NB4 (cell line): Measurements from ENCODE around the gene KLF17.
"Not testable (repeated sequence)": the region's sequence is repeated elsewhere in the genome, so short reads cannot be mapped to it uniquely, and the experiment has no call there.

ENCODE experiments used
- DNase-seq: peaks from one replicate; pipeline ENCODE4 v3.0.0; 2010; ENCODE audit warnings: low read depth
- H3K4me3 ChIP-seq: one replicate; pipeline ENCODE4 v1.5.1; 2011; ENCODE audit warnings: mild to moderate bottlenecking, low read depth, low read length, moderate library complexity
- MYC ChIP-seq: IDR thresholded peaks from 2 replicates; pipeline ENCODE4 v1.6.1; 2011; ENCODE audit warnings: low read depth, low read length
- POLR2A ChIP-seq: IDR thresholded peaks from 2 replicates; pipeline ENCODE4 v1.6.1; 2011; ENCODE audit warnings: mild to moderate bottlenecking; ENCODE audit not compliant: insufficient read length; ENCODE audit errors: extremely low read depth
- TF ChIP-seq, protein P1 (sequence below): IDR thresholded peaks from 2 replicates; pipeline ENCODE4 v1.6.1; 2011; ENCODE audit warnings: low read depth, low read length
- TF ChIP-seq, protein P2 (sequence below): IDR thresholded peaks from one replicate; pipeline ENCODE4 v1.5.1; 2012; ENCODE audit warnings: low read depth, low read length

Gene KLF17

DNA sequence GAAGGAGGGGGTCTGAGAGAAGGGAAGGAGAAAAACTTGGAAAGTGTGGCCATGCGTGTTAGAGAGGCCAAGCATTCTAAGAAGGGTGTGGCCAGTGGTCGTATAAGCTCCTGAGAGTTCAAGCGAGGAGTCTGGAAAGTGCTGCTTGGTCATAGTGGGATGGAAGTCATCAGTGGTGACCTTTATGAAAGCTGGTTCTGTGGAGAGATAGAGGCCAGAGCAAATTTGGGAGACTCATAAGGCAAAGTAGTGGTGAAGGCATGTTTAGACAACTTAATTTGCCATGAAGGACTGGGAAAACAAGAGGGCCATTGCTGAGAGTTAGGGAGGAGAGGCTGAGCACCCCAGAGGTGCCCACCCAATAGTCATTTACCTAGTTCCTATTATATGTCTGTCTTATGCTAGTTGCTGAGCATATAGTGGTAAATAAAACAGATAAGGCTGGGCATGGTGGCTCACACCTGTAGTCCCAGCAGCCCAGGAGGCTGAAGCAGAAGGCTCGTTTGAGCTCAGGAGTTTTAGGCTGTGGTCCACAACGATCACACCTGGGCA, 1.9 kb downstream of the KLF17 start:
- TF ChIP-seq, protein P1, sequence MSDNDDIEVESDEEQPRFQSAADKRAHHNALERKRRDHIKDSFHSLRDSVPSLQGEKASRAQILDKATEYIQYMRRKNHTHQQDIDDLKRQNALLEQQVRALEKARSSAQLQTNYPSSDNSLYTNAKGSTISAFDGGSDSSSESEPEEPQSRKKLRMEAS = no peak
- TF ChIP-seq MYC (no peak), POLR2A (no peak)
- TF ChIP-seq, protein P2, sequence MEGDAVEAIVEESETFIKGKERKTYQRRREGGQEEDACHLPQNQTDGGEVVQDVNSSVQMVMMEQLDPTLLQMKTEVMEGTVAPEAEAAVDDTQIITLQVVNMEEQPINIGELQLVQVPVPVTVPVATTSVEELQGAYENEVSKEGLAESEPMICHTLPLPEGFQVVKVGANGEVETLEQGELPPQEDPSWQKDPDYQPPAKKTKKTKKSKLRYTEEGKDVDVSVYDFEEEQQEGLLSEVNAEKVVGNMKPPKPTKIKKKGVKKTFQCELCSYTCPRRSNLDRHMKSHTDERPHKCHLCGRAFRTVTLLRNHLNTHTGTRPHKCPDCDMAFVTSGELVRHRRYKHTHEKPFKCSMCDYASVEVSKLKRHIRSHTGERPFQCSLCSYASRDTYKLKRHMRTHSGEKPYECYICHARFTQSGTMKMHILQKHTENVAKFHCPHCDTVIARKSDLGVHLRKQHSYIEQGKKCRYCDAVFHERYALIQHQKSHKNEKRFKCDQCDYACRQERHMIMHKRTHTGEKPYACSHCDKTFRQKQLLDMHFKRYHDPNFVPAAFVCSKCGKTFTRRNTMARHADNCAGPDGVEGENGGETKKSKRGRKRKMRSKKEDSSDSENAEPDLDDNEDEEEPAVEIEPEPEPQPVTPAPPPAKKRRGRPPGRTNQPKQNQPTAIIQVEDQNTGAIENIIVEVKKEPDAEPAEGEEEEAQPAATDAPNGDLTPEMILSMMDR = no peak
- no peak for DNase-seq
- H3K4me3 ChIP-seq = no peak overlapping the region

DNA sequence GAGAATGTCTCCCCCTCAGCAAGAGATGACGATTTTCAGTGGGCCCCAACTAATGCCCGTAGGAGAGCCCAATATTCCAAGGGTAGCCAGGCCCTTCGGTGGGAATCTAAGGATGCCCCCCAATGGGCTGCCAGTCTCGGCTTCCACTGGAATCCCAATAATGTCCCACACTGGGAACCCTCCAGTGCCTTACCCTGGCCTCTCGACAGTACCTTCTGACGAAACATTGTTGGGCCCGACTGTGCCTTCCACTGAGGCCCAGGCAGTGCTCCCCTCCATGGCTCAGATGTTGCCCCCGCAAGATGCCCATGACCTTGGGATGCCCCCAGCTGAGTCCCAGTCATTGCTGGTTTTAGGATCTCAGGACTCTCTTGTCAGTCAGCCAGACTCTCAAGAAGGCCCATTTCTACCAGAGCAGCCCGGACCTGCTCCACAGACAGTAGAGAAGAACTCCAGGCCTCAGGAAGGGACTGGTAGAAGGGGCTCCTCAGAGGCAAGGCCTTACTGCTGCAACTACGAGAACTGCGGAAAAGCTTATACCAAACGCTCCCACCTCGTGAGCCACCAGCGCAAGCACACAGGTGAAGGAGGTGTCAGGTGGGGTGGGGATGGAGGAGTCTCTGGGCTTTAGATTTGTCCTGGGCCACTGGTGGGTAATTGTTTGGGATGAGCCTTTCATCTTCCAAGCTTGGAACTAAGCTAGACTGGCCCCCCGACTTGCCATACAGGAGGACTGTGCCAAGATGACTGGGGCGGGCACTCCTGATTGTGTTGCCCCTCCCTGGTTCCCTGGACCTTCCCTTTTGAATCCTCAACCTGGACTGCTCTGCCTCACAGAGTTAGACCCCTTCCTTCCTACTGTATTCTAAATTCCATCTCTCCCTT, 11.2 kb downstream of the KLF17 start:
- no peak overlapping the region for H3K4me3 ChIP-seq
- TF ChIP-seq MYC (no peak), POLR2A (no peak)
- DNase-seq = no peak

DNA sequence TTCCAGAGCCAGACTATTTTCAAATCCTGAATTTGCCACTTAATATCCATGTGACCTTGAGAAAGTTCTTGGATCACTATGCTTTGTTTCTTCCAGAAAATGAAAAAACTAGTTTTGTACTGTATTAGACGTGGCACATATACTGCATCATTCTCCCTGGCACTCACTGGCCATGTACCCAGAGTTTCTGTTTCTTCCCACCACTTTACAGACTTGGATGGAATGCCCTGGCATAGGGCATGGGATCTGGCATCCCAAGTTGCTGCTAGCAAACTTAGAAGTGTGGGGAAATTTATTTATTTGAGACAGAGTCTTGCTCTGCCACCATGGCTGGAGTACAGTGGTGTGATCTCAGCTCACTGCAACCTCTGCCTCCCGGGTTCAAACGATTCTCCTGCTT, 12.8 kb downstream of the KLF17 start:
- no peak overlapping the region for H3K4me3 ChIP-seq
- TF ChIP-seq, protein P2 = no peak
- no peak for DNase-seq

DNA sequence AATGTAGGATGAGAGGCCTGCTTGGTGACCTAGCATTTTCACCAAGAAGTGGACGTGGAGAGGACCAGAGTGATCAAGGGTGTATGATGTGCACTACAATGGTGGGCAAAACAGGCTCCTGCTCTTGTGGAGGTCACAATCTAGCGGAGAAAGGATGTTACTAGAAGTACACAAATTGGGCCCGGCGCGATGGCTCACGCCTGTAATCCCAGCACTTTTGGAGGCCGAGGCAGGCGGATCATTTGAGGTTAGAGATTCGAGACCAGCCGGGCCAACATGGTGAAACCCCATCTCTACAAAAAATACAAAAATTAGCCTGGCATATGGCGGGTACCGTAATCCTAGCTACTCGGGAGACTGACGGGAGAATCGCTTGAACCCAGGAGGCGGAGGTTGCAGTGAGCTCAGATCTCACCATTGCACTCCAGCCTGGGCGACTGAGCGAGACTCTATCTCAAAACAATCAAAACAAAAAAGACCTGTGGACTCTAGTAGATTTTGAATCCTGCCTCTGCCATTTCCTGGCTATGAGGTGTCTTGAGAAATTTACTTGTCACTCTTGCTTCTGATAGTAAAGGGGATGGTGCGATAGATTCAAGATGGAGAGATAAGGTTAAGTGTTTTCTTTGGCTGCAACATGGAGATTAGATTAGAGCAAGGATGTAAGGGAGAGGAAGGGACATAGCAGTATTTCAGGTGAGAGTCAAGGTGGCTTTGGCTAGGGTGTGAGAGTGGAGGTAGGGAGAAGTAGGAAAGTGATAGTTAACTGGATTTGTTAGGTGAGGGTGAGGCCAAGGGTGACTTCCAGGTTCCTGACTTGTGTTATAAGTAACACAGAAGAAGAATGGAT, 15.7 kb downstream of the KLF17 start:
- TF ChIP-seq POLR2A = no peak
- TF ChIP-seq, protein P1 = no peak
- TF ChIP-seq, protein P2 = no peak
- TF ChIP-seq MYC = no peak
- H3K4me3 ChIP-seq = no peak overlapping the region
- no peak for DNase-seq

DNA sequence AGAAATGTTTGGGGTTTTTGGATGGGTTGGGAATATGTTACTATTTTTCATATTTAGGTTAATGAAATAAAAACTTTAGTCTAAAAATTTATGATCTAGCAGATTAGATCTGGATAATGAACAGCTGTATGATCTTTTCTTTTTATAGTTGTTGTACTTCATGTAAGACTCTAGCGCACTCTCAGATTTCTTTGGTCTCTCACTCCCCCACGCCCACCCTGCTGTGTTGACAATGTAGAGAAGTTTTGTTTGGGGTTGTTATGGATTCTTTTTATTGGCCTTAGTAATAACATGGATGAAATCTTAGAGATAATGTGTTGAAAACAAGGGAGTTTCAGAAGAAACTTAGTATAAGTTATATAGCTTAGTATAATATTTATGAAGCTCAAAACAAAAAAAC, 17.3 kb downstream of the KLF17 start:
- TF ChIP-seq, protein P2 = no peak
- TF ChIP-seq, protein P1 = no peak
- TF ChIP-seq POLR2A (no peak), MYC (no peak)
- no peak overlapping the region for H3K4me3 ChIP-seq
- no peak for DNase-seq

DNA sequence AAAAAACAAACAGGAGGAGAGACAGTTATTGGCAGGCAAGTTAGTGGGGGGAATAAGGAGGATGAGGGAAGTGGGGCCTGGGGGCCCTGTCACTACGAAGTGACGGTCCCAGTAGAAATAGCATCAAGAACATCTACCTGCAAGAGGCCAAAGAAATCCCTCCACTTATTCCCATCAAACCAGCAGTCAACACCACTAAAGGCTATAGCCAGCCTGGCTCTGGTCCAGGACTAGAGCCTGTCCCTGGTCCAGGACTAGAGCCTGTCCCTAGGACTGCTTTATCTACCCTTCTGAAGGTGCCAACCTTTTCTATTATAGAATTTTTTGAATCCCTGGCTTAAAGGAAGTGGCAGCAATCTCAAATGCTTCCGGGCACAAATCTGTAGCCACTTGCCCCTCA, 19.6 kb downstream of the KLF17 start:
- DNase-seq = no peak
- no peak for TF ChIP-seq MYC
- TF ChIP-seq, protein P2 = no peak
- TF ChIP-seq, protein P1 = no peak
- TF ChIP-seq POLR2A = no peak
- no peak overlapping the region for H3K4me3 ChIP-seq

DNA sequence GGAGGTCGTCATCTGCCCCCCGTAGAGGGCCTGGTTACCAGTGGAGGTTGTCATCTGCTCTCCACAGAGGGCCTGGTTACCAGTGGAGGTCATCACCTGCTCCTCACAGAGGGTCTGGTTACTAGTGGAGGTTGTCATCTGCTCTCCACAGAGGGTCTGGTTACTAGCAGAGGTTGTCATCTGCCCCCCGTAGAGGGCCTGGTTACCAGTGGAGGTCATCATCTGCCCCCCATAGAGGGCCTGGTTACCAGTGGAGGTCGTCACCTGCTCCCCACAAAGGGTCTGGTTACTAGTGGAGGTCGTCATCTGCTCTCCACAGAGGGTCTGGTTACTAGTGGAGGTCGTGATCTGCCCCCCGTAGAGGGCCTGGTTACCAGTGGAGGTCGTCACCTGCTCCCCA, 20.9 kb downstream of the KLF17 start:
- not testable (repeated sequence) for H3K4me3 ChIP-seq, DNase-seq
